ENCODE results near the gene SH2D4B. TPM values are rescaled to one million over a fixed set of nuclear protein-coding genes. Genes with fewer than 3 reads are reported as not detected.

SH2D4B gene
- total RNA-seq, 1 experiment from 2014 or later: 0.07 TPM

GRCh38 chr10:80502621-80503583 is 34.8 kb upstream of the SH2D4B start:
- no peak overlapping the region for H3K18ac ChIP-seq (ENCODE audit: insufficient read length, low read depth, low read length)
- no peak overlapping the region for H3T11ph ChIP-seq (ENCODE audit: low read length)
- WGBS (ENCODE audit: extremely low coverage, insufficient read length, low lambda C conversion rate): no CpG with 5 or more reads among the region's 13 CpGs
- H3K56ac ChIP-seq (ENCODE audit: insufficient read length, low read depth, low read length): no peak overlapping the region
- no peaks in the 10 kb centered on the region for H4K20me1 ChIP-seq (ENCODE audit: control insufficient read depth, insufficient read depth, insufficient read length)
- H2BK120ac ChIP-seq (ENCODE audit: low read depth, low read length, poor library complexity, severe bottlenecking): no peak overlapping the region
- H2AFZ ChIP-seq (ENCODE audit: low read length): no peak overlapping the region
- no peak overlapping the region for H3K4ac ChIP-seq (ENCODE audit: low read depth, low read length)
- H2BK15ac ChIP-seq (ENCODE audit: low read depth, low read length): no peak overlapping the region
- Mint-ChIP-seq H3K4me1 (peaks cover 51 to 65% of the 10 kb centered on the region in 2 experiments), H3K9me3 (no peaks in the 10 kb centered on the region), H3K36me3 (ENCODE audit: insufficient read depth in 1 of 3, low read depth in 3 of 3) (peaks cover 4 to 11% (median 7%) of the 10 kb centered on the region in 3 experiments; a peak in 5 of 7 replicates), H3K27ac (peak overlapping the region; percentile 73 to 79 (median 78); a peak in 5 of 7 replicates), H3K4me3 (peak overlapping the region in 1 of 2 experiments; percentile 25; a peak in 2 of 5 replicates), H3K27me3 (ENCODE audit: low read depth) (no peaks in the 10 kb centered on the region)
- H3K4me1 ChIP-seq (ENCODE audit: insufficient read depth, low read length): peaks cover 4% of the 10 kb centered on the region; the same call in 1 of the 2 replicates
- no peak overlapping the region for H4K5ac ChIP-seq (ENCODE audit: insufficient read length, low read depth, low read length)
- no peaks in the 10 kb centered on the region for H3K23me2 ChIP-seq (ENCODE audit: insufficient read length, low read depth, low read length, poor library complexity, severe bottlenecking)
- H3K14ac ChIP-seq (ENCODE audit: insufficient read depth, low read length): no peak overlapping the region; the same call in 1 of the 2 replicates
- no peak overlapping the region for H3K27ac ChIP-seq (ENCODE audit: insufficient read length, low read depth, low read length)
- H2AK5ac ChIP-seq (ENCODE audit: insufficient read length, low read length): no peak overlapping the region
- H3K79me2 ChIP-seq (ENCODE audit: insufficient read depth, low read length): no peaks in the 10 kb centered on the region
- no peaks in the 10 kb centered on the region for H3K27me3 ChIP-seq (ENCODE audit: insufficient read depth, low read length)
- H2BK12ac ChIP-seq (ENCODE audit: insufficient read length, low read depth, low read length): no peak overlapping the region
- no peak for TF ChIP-seq CTCF (conservative IDR thresholded peaks at IDR 0.05)
- no peaks in the 10 kb centered on the region for H3K9me3 ChIP-seq (ENCODE audit: control insufficient read depth, low read depth, low read length)
- no peak overlapping the region for H3K4me2 ChIP-seq (ENCODE audit: insufficient read depth, insufficient read length, low read length)
- no peak overlapping the region for H3K9ac ChIP-seq (ENCODE audit: extremely low read depth, insufficient read length, low read length)
- H4K91ac ChIP-seq (ENCODE audit: insufficient read length, low read depth, low read length): no peak overlapping the region
- no peak overlapping the region for H4K8ac ChIP-seq (replicated peaks; ENCODE audit: insufficient read length, low read depth, low read length)
- no peak overlapping the region for H3K23ac ChIP-seq (ENCODE audit: insufficient read length, low read depth, low read length)
- no peak for DNase-seq
- no peak overlapping the region for H2BK20ac ChIP-seq (ENCODE audit: low read depth, low read length, poor library complexity, severe bottlenecking)
- H2BK5ac ChIP-seq (ENCODE audit: insufficient read length, low read length): no peak overlapping the region
- H3K79me1 ChIP-seq (ENCODE audit: insufficient read depth, low read depth, low read length, poor library complexity, severe bottlenecking): no peaks in the 10 kb centered on the region
